ENCODE data around the gene GSC2. TPM values are rescaled to one million over a fixed set of nuclear protein-coding genes. Genes with fewer than 3 reads are reported as not detected.
A peak's percentile ranks its signal among the peaks of the same experiment; 100 is the strongest.

Gene GSC2
- total and polyA plus RNA-seq, 9 of the 15 experiments (the other 6 are each of a cell fraction or from before 2014, with no cell fraction given): not detected

- TF ChIP-seq FIP1L1 (IDR thresholded peaks at IDR 0.05; ENCODE audit: low read depth, low read length, poor library complexity, severe bottlenecking) (no peak), SRSF3 (IDR thresholded peaks at IDR 0.05; ENCODE audit: insufficient read depth, low read length) (no peak), CCAR2 (IDR thresholded peaks at IDR 0.05; ENCODE audit: low read depth, low read length) (no peak), TRIM24 (IDR thresholded peaks at IDR 0.05) (no peak), XRCC3 (IDR thresholded peaks at IDR 0.05) (no peak), RFX7 (CRISPR knock-in tag; IDR thresholded peaks at IDR 0.05) (0 out of 2 replicates have a peak, but pooled peaks have one; percentile 18), MLX (CRISPR knock-in tag; conservative IDR thresholded peaks at IDR 0.05) (peak in 1 of 2 experiments; percentile 83; a peak in 1 of 4 replicates), MCM2 (IDR thresholded peaks at IDR 0.05; ENCODE audit: low read depth) (no peak), FOXJ2 (tag; IDR thresholded peaks at IDR 0.05) (no peak), ZNF146 (CRISPR knock-in tag; IDR thresholded peaks at IDR 0.05; ENCODE audit: unreplicated experiment) (peak; percentile 31), ZBED1 (IDR thresholded peaks at IDR 0.05) (peak; percentile 43), THRB (CRISPR knock-in tag; conservative IDR thresholded peaks at IDR 0.05) (no peak), ZNF224 (CRISPR knock-in tag; IDR thresholded peaks at IDR 0.05) (no peak), ZBTB8A (IDR thresholded peaks at IDR 0.05; ENCODE audit: partially characterized antibody) (no peak), RCOR1 (IDR thresholded peaks at IDR 0.05; ENCODE audit: borderline replicate concordance in 1 of 2, low read depth in 2 of 2, low read length in 2 of 2) (no peak; a peak in 1 of 4 replicates), SAFB2 (IDR thresholded peaks at IDR 0.05; ENCODE audit: borderline replicate concordance, low read depth, low read length, severe bottlenecking) (no peak), ZNF449 (CRISPR knock-in tag; IDR thresholded peaks at IDR 0.05) (no peak), BRCA1 (IDR thresholded peaks at IDR 0.05) (no peak), BRCA1 (CRISPR knock-in tag; IDR thresholded peaks at IDR 0.05) (no peak), ZKSCAN8 (CRISPR knock-in tag; IDR thresholded peaks at IDR 0.05) (no peak), ZFP91 (CRISPR knock-in tag; IDR thresholded peaks at IDR 0.05) (no peak), TEAD1 (CRISPR knock-in tag; IDR thresholded peaks at IDR 0.05) (no peak), PRPF4 (IDR thresholded peaks at IDR 0.05; ENCODE audit: insufficient read depth, low read depth, low read length, poor library complexity, severe bottlenecking) (no peak), ZNF764 (CRISPR knock-in tag; IDR thresholded peaks at IDR 0.05; ENCODE audit: low read depth) (0 out of 2 replicates have a peak, but pooled peaks have one; percentile 4), RAD21 (CRISPR knock-in tag; conservative IDR thresholded peaks at IDR 0.05 in 1 of 2, IDR thresholded peaks at IDR 0.05 in 1 of 2) (peak in 1 of 2 experiments; percentile 47; a peak in 1 of 4 replicates)
Observed at GRCh38 chr22:19121631-19122142, 28.4 kb downstream of the GSC2 start (continued).

Measured in K562 (cell line).